NCI-H2171 (cell line): ENCODE measurements around the gene AQP3.
"Not testable (repeated sequence)": the region's sequence is repeated elsewhere in the genome, so short reads cannot be mapped to it uniquely, and the experiment has no call there.

Source experiments
- DNase-seq: peaks from one replicate; lab custom pipeline; 2025; lab: John Stamatoyannopoulos, UW

The AQP3 gene

GRCh38 chr9:33464045-33464636, 16.7 kb upstream of the AQP3 start:
- DNase-seq = peak; percentile 6

DNA sequence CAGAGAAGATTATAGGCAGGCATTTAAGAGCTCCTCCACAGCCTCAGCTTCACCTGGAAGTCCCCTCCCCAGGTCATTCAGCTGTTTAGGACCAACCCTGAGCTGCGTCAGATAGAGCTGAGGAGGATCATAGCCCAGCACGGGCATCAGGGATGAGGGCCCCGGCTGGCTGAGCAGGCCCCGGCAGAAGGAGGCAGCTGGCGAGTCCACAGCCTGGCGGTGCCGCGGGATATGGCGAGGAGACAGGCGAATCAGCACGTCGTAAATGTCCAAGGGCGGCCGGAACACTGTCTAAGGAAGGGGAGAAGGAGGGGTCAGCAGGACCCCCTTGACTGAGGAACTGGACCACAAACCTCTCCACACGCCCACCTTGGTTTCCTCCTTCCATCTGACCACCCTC, 15.8 kb upstream of the AQP3 start:
- DNase-seq = no peak

- no peak for DNase-seq
Measured at GRCh38 chr9:33461492-33461891, 14.1 kb upstream of the AQP3 start.

GRCh38 chr9:33460854-33461253, 13.5 kb upstream of the AQP3 start:
- DNase-seq = no peak

- no peak for DNase-seq
Measured at GRCh38 chr9:33459115-33459514, 11.7 kb upstream of the AQP3 start.

DNA sequence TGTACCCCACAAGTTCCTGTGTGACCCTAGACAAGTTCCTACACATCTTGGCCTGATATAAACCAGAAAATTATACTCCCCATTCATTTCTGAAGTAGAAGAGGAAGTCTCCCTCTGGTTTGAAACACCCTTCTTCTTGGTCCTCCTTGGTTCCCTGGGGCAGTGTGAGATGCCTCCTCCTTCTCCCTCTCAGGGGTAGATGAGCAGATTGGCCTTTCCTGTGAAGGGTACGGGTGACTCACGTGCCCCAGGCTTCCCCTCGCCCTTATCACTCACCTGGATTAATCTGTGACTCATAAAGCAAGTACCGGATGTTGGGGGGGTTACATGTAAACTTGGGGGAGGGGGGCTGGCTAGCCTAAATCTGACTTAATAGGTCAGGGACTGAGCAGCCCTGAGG, 11.1 kb upstream of the AQP3 start:
- no peak for DNase-seq

DNA sequence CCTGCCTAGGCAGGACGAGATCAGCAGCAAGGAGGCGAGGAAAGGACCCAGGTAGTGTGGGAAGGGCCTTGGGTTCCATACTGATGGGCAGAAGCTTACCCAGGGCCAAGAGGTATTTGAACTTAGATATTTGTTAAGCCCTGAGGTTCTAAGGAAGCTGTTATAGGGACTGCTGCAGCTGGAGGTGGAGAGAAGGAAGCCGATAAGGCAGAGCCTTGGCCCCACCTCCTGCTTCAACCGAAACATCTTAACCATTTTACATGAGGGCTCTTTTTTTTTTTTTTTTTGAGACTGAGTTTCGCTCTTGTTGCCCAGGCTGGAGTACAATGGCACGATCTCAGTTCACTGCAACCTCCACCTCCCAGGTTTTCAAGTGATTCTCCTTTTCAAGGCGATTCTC, 8.6 kb upstream of the AQP3 start:
- no peak for DNase-seq

DNA sequence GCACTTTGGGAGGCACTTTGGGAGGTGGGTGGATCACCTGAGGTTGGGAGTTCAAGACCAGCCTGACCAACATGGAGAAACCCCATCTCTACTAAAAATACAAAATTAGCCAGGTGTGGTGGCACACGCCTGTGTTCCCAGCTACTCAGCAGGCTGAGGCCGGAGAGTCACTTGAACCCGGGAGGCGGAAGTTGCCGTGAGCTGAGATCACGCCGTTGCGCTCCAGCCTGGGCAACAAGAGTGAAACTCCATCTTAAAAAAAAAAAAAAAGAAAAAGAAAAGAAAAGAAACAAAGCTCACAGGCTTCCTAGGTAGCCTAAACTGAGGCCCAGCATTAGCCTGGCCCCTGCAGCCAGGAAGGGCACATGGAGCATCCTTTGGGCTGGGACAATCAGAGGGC, 8.1 kb upstream of the AQP3 start:
- DNase-seq = not testable (repeated sequence)

- not testable (repeated sequence) for DNase-seq
Measured at GRCh38 chr9:33454661-33455026, 7.3 kb upstream of the AQP3 start.

- DNase-seq = no peak
Measured at GRCh38 chr9:33453999-33454660, 6.7 kb upstream of the AQP3 start.

- no peak for DNase-seq
Measured at GRCh38 chr9:33453286-33453860, 6.0 kb upstream of the AQP3 start.

DNA sequence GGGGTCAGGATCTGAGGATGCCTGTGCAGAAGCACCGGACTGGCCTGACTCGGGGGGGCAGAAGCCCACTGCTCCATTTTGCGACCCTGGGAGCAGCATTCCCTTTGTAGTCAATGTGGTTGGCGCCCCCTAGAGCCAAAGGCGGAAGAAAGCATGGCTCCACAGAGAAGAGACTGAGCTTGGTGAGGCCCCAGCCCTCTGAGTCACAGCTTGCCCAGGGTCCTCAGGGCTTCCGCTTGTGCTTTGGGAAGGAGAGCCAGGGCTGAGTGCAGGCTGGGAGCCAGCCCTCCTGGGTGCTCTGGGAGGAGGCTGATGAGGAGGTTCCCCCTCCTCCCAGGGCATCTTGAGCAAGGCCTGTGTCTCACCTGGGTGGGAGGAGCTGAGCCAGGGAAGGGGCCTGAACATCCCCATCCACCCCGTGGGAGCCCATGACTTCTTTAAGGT, 5.5 kb upstream of the AQP3 start:
- no peak for DNase-seq

DNA sequence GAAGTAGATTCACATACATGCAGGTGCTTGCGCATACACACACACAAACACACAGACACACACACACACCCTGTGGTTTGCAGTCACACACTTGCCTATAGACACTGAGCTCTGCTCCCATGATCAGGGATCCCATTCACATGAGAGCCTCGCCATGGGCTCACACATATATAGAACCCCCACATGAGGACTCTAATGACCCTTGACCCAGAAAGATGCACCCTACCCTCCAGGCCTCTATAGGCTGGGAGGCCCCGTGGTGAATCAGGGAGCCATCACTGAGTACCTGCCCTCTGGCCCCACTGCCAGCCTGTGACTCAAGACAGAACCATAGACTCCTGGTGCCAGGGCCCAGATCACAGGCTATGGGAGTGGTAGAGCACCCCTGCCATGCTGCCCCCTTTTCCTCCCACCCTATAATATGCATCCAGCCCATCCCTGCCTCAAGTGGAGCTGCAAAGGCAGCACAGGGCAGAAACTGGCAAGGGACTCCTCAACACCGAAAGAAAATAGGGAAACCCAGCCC, 3.3 kb upstream of the AQP3 start:
- no peak for DNase-seq

GRCh38 chr9:33449715-33450114, 2.3 kb upstream of the AQP3 start:
- DNase-seq = no peak

DNA sequence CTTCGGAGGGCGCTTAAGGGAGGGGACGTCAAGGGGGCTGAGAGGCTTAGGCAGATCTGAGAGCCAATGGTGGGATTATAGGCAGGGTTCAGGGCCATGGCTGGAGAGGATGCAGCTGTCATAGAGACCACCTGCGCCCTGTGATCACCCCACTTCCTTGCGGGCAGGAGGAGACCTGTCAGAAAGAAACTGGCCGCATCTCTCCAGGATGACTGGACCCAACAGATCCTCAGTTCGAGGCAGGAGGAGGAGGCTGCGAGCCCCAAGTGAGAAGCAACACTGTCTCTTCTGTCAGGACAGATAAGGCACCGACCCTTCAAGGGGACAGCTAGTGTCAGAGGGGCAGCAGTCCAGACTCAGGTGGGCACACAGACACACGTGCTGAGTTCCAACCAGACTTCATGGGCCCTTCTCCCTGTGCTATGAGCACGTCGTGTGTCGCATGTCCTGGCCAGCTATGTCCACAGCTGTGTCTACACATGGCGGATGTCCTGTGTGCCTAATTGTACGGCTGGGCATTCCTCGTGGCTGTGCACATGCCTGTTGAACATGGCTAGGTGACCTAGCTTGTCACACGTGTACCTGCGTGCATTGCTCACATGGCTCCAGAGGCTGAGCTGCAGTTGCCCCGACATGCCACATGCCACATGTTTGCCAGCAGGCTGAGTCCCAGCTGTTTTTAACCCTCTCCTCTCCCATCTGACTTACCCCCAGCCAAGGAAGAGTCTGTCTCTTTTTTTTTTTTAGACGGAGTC, 583 bp upstream of the AQP3 start:
- DNase-seq = no peak

DNA sequence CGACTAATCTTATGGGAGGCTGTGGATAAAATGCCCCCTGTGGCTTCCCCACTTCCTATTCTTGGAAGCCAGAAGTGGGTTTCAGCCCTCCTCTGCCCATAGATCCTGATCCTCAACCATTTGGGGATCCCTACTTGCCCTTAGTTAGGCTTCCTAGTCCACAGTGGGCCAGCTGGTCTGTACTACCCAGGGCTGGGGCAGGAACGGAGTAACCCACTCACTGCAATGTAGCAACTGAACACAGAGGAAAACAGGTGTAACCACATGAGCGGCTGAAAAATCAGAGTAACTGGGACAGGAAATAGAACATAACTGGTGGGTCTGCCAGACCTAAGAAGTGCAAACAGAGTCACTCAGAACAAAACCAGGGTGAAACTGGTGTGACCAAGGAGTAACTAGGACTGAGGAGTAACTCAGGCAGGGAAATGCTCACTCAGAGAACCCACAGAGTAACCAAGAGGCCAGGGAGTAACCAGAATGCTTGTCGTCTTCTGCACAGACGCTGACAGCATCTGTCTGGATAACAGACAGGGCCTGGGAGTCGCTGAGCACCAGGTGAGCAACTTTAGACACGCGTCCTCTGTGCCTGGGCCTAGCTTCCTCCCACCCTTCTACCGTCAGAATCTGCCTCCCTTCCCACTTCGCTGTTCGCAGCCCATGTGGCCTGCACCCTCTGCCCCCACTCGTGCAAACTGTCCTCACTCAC, 1.0 kb downstream of the AQP3 start:
- DNase-seq = no peak

- DNase-seq = no peak
Measured at GRCh38 chr9:33445389-33446239, 1.8 kb downstream of the AQP3 start.

DNA sequence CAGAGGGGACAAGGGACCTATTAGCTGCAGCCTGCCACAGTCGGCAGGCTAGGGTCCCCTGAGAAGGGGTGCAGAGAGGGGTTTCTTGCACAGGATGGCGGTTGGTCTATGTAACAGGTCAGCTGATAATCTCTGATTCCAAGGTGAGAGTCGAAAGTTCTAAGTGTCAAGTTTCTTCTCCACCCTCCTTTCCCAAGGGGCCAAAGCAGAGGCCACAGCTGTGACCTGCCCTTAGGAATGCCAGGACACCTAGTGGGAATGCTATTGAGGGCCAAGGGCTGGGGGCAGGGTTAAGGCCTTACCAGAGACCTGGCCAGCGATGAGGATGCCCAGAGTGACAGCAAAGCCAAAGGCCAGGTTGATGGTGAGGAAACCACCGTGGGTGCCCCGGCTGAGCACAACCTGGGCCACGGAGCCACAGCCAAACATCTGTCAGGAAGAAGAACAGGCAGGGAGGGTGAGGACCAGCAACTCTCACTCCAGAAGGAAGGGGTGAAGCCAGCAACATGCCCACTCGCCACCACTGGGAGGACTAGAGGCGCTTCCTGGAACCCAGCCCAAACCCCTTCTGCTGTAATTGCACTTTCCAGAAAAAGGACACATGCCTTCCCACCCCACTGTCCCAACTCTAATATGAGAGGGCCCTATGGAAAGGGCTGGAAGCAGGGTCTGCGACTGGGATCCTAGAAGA, 3.8 kb downstream of the AQP3 start:
- DNase-seq = no peak

- DNase-seq = no peak
Measured at GRCh38 chr9:33443047-33443446, 4.3 kb downstream of the AQP3 start.

DNA sequence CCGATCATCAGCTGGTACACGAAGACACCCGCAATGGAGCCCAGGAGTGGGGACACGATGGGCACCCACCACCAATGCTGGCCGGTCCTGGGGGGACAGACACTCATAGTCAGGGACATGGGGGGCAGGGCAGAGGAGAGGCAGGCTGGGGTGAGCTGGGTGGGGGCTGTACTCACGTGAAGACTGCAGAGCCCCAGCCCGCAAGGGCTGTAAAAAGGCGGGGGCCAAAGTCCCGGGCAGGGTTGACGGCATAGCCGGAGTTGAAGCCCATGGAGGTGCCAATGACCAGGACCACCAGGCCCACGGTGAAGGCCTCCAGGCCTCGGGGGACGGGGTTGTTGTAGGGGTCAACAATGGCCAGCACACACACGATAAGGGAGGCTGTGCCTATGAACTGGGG, 5.3 kb downstream of the AQP3 start:
- DNase-seq = no peak

DNA sequence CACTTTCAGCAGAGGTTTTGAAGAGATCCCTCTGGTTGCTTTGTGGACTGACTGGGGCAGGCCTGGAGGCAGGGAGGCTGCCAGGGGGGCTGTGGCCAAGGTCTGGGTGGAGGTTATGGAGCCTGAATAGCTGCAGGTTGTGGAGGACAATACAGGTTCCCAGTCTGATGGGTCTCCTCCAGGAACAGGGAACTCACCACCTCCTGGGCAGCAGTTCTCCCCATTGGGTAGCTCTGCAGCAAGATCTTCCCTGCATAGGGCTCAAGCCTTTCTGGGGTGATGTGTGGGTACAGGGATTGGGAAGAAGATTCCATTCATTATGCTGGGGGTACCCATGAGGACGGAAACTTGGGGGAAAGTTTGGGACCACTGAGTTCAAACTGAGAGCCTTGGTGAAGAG, 6.8 kb downstream of the AQP3 start:
- no peak for DNase-seq
